B cell (primary cell): ENCODE data around the gene SLC24A3. TPM values are rescaled to one million over a fixed set of nuclear protein-coding genes. Genes with fewer than 3 reads are reported as not detected.
"Not testable (repeated sequence)": the region's sequence is repeated elsewhere in the genome, so short reads cannot be mapped to it uniquely, and the experiment has no call there.

Experiments used
- ATAC-seq: fragments of 200-7000 bp; cut with Tn5 transposase; one replicate; pipeline ENCODE4 v1.10.0; 2021; ENCODE audit warnings: low read depth, mild to moderate bottlenecking, moderate number of reproducible peaks, moderate library complexity
- CTCF ChIA-PET: fragments of 350-600 bp; sonication (Branson Sonifier 250); formaldehyde crosslinking; loops from one replicate; lab custom pipeline; 2021; ENCODE audit warnings: antibody characterized with exemption, inconsistent platforms; lab: Charles Lee
- POLR2A ChIA-PET: fragments of 350-600 bp; sonication (Branson Sonifier 250); formaldehyde crosslinking; loops from one replicate; lab custom pipeline; 2021; ENCODE audit warnings: antibody characterized with exemption; lab: Charles Lee
- DNase-seq: peaks from one replicate; pipeline ENCODE4 v3.0.0; 2013
- H2AFZ ChIP-seq: 2 replicates; pipeline ENCODE4 v1.6.1; 2012; ENCODE audit warnings: mild to moderate bottlenecking, low read depth, low read length; ENCODE audit not compliant: insufficient read depth, poor library complexity, severe bottlenecking
- H3K27ac ChIP-seq, 2 donors: 1 replicate in 1 of 2; 2 replicates in 1 of 2; pipeline ENCODE4 v1.5.1; 2012 to 2013; ENCODE audit warnings: low read length in 2 of 2, mild to moderate bottlenecking in 2 of 2, moderate library complexity in 1 of 2
- H3K27me3 ChIP-seq, 4 experiments: fragments of 200-600 bp in 1 of 4; sonication (generic) in 1 of 4; replicated peaks in 1 of 4; 1 replicate in 2 of 4; 2 replicates in 2 of 4; pipeline versions ENCODE4 v1.6.1 to v1.7.0; 2013 to 2016; ENCODE audit warnings: low read length in 3 of 4, mild to moderate bottlenecking in 2 of 4, mixed read lengths in 1 of 4, moderate library complexity in 1 of 4; ENCODE audit not compliant: insufficient read depth in 4 of 4, control insufficient read depth in 3 of 4; ENCODE audit errors: control extremely low read depth in 1 of 4
- H3K36me3 ChIP-seq, 2 experiments: replicated peaks in 1 of 2; 1 replicate in 1 of 2; 2 replicates in 1 of 2; pipeline versions ENCODE4 v1.6.1 to v1.7.1; 2013; ENCODE audit warnings: low read length in 1 of 2; ENCODE audit not compliant: insufficient read depth in 2 of 2, control insufficient read depth in 1 of 2; ENCODE audit errors: control extremely low read depth in 1 of 2, extremely low read depth in 1 of 2
- H3K4me1 ChIP-seq, 2 donors: fragments of 200-600 bp in 1 of 2; sonication (generic) in 1 of 2; 1 replicate in 1 of 2; 2 replicates in 1 of 2; pipeline versions ENCODE4 v1.5.1 to v1.6.1; 2013 to 2017; ENCODE audit warnings: low read length in 2 of 2; ENCODE audit not compliant: control insufficient read depth in 2 of 2, insufficient read depth in 2 of 2
- H3K4me2 ChIP-seq: replicated peaks from 2 replicates; pipeline ENCODE3; 2012; ENCODE audit warnings: mild to moderate bottlenecking, low read depth, low read length; ENCODE audit not compliant: poor library complexity, severe bottlenecking
- H3K4me3 ChIP-seq, 5 experiments: fragments of 200-600 bp in 1 of 5; sonication (generic) in 1 of 5; 1 replicate in 3 of 5; 2 replicates in 2 of 5; pipeline versions ENCODE4 v1.5.1 to v1.7.0; 2011 to 2016; ENCODE audit warnings: low read length in 4 of 5, mild to moderate bottlenecking in 4 of 5, low read depth in 2 of 5, control low read depth in 1 of 5, moderate library complexity in 1 of 5; ENCODE audit not compliant: insufficient read depth in 1 of 5; ENCODE audit errors: control extremely low read depth in 1 of 5, extremely low read depth in 1 of 5
- H3K79me2 ChIP-seq: fragments of 200-600 bp; sonication (generic); one replicate; pipeline ENCODE4 v1.6.0; 2016; ENCODE audit warnings: low read length; ENCODE audit not compliant: control insufficient read depth, insufficient read depth
- H3K9ac ChIP-seq: fragments of 200-600 bp; sonication (generic); 2 replicates; pipeline ENCODE4 v1.6.1; 2017; ENCODE audit warnings: mild to moderate bottlenecking, low read length, moderate library complexity
- H3K9me3 ChIP-seq, 3 donors: one replicate each; pipeline versions ENCODE4 v1.6.1 to v1.7.1; 2013; ENCODE audit warnings: low read length in 2 of 3; ENCODE audit not compliant: control insufficient read depth in 2 of 3, insufficient read depth in 1 of 3; ENCODE audit errors: control extremely low read depth in 1 of 3
- H4K20me1 ChIP-seq: 2 replicates; pipeline ENCODE4 v1.6.0; 2012; ENCODE audit warnings: mild to moderate bottlenecking, low read length; ENCODE audit not compliant: insufficient read depth, control insufficient read depth, poor library complexity, severe bottlenecking
- H3K27ac Mint-ChIP-seq: one replicate; pipeline ENCODE4 v1.8.0; 2021; ENCODE audit warnings: mixed read lengths
- H3K27me3 Mint-ChIP-seq: one replicate; pipeline ENCODE4 v1.8.0; 2021; ENCODE audit warnings: mixed read lengths
- H3K4me1 Mint-ChIP-seq: one replicate; pipeline ENCODE4 v1.8.0; 2021; ENCODE audit warnings: mixed read lengths
- H3K4me3 Mint-ChIP-seq: one replicate; pipeline ENCODE4 v1.8.0; 2021; ENCODE audit warnings: mixed read lengths
- H3K9me3 Mint-ChIP-seq: one replicate; pipeline ENCODE4 v1.8.0; 2022; ENCODE audit warnings: mixed read lengths; ENCODE audit not compliant: insufficient read depth
- CTCF ChIP-seq: fragments of 200-600 bp; IDR thresholded peaks from one replicate; pipeline ENCODE4 v1.8.0; 2022; ENCODE audit warnings: antibody characterized with exemption, mild to moderate bottlenecking
- EZH2 ChIP-seq: IDR thresholded peaks from 2 replicates; pipeline ENCODE4 v1.6.1; 2012; ENCODE audit warnings: borderline replicate concordance, low read depth, mild to moderate bottlenecking, moderate library complexity, low read length; ENCODE audit not compliant: insufficient read depth, poor library complexity, severe bottlenecking
- WGBS: methylation state at CpG from one replicate; pipeline ENCODE4 v1.1.5; 2013; ENCODE audit warnings: missing lambda C conversion rate; ENCODE audit not compliant: insufficient coverage; 5-methylcytosine and 5-hydroxymethylcytosine counted together
- intact Hi-C: fragments of 100-400 bp; cut with micrococcal nuclease; formaldehyde crosslinking; loops from one replicate; pipeline ENCODE4 v1.10.0; 2022
- polyA plus RNA-seq: library from polyadenylated mRNA; depleted of rRNA; stranded (reverse); fragments of >200 nt; gene quantifications from 2 replicates; pipeline ENCODE4 v1.2.3, GENCODE V29; 2012
- total RNA-seq, 2 donors: library from RNA; stranded (reverse); fragments of 120-200 nt in 1 of 2; gene quantifications; 1 replicate in 1 of 2; 2 replicates in 1 of 2; pipeline versions ENCODE4 v1.2.3 to v1.2.4, GENCODE V29; 2013 to 2022

SLC24A3 gene
- total and polyA plus RNA-seq, 2 donors (not counting 1 experiment from before 2014, with no cell fraction given) = not detected

- intact Hi-C loops = no loop called here
- no peak overlapping the region for H3K4me3 Mint-ChIP-seq
- no peaks in the 10 kb centered on the region for H4K20me1 ChIP-seq
Observed at GRCh38 chr20:19633985-19634384, 421.5 kb downstream of the SLC24A3 start.

DNA sequence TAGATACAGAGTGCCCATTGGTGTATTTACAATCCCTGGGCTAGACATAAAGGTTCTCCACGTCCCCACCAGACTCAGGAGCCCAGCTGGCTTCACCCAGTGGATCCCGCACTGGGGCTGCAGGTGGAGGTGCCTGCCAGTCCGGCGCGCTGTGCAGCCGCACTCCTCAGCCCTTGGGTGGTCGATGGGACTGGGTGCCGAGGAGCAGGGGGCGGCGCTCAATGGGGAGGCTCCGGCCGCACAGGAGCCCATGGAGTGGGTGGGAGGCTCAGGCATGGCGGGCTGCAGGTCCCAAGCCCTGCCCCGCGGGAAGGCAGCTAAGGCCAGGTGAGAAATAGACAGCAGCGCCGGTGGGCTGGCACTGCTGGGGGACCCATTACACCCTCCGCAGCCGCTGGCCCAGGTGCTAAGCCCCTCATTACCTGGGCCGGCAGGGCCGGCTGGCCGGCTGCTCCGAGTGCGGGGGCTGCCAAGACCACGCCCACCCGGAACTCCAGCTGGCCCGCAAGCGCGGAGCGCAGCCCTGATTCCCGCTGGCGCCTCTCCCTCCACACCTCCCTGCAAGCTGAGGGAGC is 427.1 kb downstream of the SLC24A3 start:
- H3K4me3 Mint-ChIP-seq, H3K27ac Mint-ChIP-seq, H3K4me1 ChIP-seq, H2AFZ ChIP-seq, H3K36me3 ChIP-seq, H3K4me2 ChIP-seq, CTCF ChIA-PET, H3K9me3 Mint-ChIP-seq, H3K9me3 ChIP-seq, H4K20me1 ChIP-seq, POLR2A ChIA-PET, DNase-seq, ATAC-seq, H3K27me3 ChIP-seq, H3K27ac ChIP-seq, H3K79me2 ChIP-seq, H3K9ac ChIP-seq, intact Hi-C loops, H3K4me3 ChIP-seq, H3K4me1 Mint-ChIP-seq: not testable (repeated sequence)
- H3K27me3 Mint-ChIP-seq = peaks cover 18% of the 10 kb centered on the region
- 97% methylated on average over 31 of the region's 32 CpGs for WGBS

More at GRCh38 chr20:19633985-19634384, 421.5 kb downstream of the SLC24A3 start:
- CTCF ChIA-PET = interaction anchor here (10.8 kb wide), 1 partner anchor 28 kb away, joined by 295 read pairs; no protein-coding TSS in a partner anchor
- no peaks in the 10 kb centered on the region for H3K4me1 Mint-ChIP-seq
- TF ChIP-seq CTCF (no peak), EZH2 (no peak)
- H3K4me2 ChIP-seq = no peak overlapping the region
- H3K9me3 ChIP-seq = no peaks in the 10 kb centered on the region
- no peak overlapping the region for H3K27ac Mint-ChIP-seq
- H3K27me3 ChIP-seq = peaks cover 0 to 4% (median 0%) of the 10 kb centered on the region in 4 experiments
- no peak overlapping the region for H3K27ac ChIP-seq
- peaks cover 15% of the 10 kb centered on the region for H3K27me3 Mint-ChIP-seq
- H3K9me3 Mint-ChIP-seq = no peaks in the 10 kb centered on the region
- ATAC-seq (no peak), DNase-seq (no peak)
- H3K79me2 ChIP-seq = no peaks in the 10 kb centered on the region
- H3K9ac ChIP-seq = no peak overlapping the region
- no peak overlapping the region for H3K4me3 ChIP-seq
- no peaks in the 10 kb centered on the region for H3K4me1 ChIP-seq
- POLR2A ChIA-PET = no interaction called here
- no peaks in the 10 kb centered on the region for H3K36me3 ChIP-seq
- H2AFZ ChIP-seq = no peak overlapping the region
- WGBS = no CpG with 5 or more reads among the region's 3 CpGs
